Gastrocnemius medialis (tissue), 4 donors: Measurements from ENCODE around the gene ATF1. TPM values are rescaled to one million over a fixed set of nuclear protein-coding genes. Genes with fewer than 3 reads are reported as not detected.
"Not testable (repeated sequence)": the region's sequence is repeated elsewhere in the genome, so short reads cannot be mapped to it uniquely, and the experiment has no call there.

Source experiments
- ATAC-seq, 2 donors: fragments of 150-250 bp; one replicate each; pipeline ENCODE4 v1.9.1; 2016
- DNase-seq, 2 donors: peaks; one replicate each; pipeline ENCODE4 v3.0.0-alpha.2; 2019
- H3K27ac ChIP-seq, 4 donors: fragments of 200-600 bp; sonication (generic); 1 replicate in 1 of 4; 2 replicates in 3 of 4; pipeline ENCODE4 v1.5.1; 2016 to 2018; ENCODE audit warnings: mild to moderate bottlenecking in 2 of 4, moderate library complexity in 1 of 4
- H3K27me3 ChIP-seq, 3 donors: fragments of 200-600 bp; sonication (generic) in 2 of 3; 1 replicate in 1 of 3; 2 replicates in 2 of 3; pipeline versions ENCODE4 v1.5.1 to v1.6.0; 2016 to 2019; ENCODE audit warnings: mild to moderate bottlenecking in 1 of 3, moderate library complexity in 1 of 3
- H3K36me3 ChIP-seq, 2 donors: fragments of 200-600 bp; sonication (generic) in 1 of 2; one replicate each; pipeline ENCODE4 v1.5.1; 2017 to 2018
- H3K4me1 ChIP-seq, 2 donors: fragments of 200-600 bp; sonication (generic) in 1 of 2; one replicate each; pipeline ENCODE4 v1.5.1; 2016 to 2017; ENCODE audit warnings: mild to moderate bottlenecking in 2 of 2
- H3K4me3 ChIP-seq, 4 donors: fragments of 200-600 bp; sonication (generic) in 3 of 4; 1 replicate in 1 of 4; 2 replicates in 3 of 4; pipeline ENCODE4 v1.5.1; 2016 to 2019; ENCODE audit warnings: mild to moderate bottlenecking in 2 of 4
- H3K9me3 ChIP-seq, 3 donors: fragments of 200-600 bp; sonication (generic) in 2 of 3; 1 replicate in 1 of 3; 2 replicates in 2 of 3; pipeline ENCODE4 v1.5.1; 2016 to 2019
- CTCF ChIP-seq, 5 experiments: fragments of 450-650 bp in 3 of 5; fragments of 200-600 bp in 2 of 5; sonication (generic) in 2 of 5; IDR thresholded peaks in 4 of 5; conservative IDR thresholded peaks in 1 of 5; 1 replicate in 4 of 5; 2 replicates in 1 of 5; pipeline ENCODE4 v1.5.1; 2016 to 2019; ENCODE audit warnings: antibody characterized with exemption in 5 of 5, mild to moderate bottlenecking in 3 of 5, moderate library complexity in 3 of 5
- POLR2A ChIP-seq, 2 donors: fragments of 450-650 bp; IDR thresholded peaks; one replicate each; pipeline ENCODE4 v1.6.1; 2017; ENCODE audit warnings: antibody characterized with exemption in 2 of 2, mild to moderate bottlenecking in 2 of 2, moderate library complexity in 2 of 2
- in situ Hi-C, 4 donors: fragments of 200-750 bp; cut with MboI; loops; one replicate each; pipeline versions ENCODE4 v1.15.0 to v1.8.0; 2017; ENCODE audit warnings: low sequenced_read_pairs in 4 of 4
- intact Hi-C: fragments of 100-400 bp; cut with DNase I; formaldehyde crosslinking; loops from one replicate; pipeline ENCODE4 v1.15.1; 2023; ENCODE audit warnings: low total_unique reads
- total RNA-seq, 4 donors: library from RNA; depleted of rRNA; stranded (reverse); fragments of >200 nt; gene quantifications; one replicate each; pipeline versions ENCODE4 v1.1.0 to v1.2.3, GENCODE V29; 2016

ATF1 gene
- total RNA-seq, 4 donors from 2014 or later = 16.4 to 44.5 (median 37.5) TPM

GRCh38 chr12:50828886-50829285 is 65.0 kb downstream of the ATF1 start:
- no peak for DNase-seq
- ATAC-seq = no peak
- intact Hi-C loops = no loop called here
- no peaks in the 10 kb centered on the region for H3K36me3 ChIP-seq
- peaks cover 0 to 14% of the 10 kb centered on the region in 2 donors for H3K4me1 ChIP-seq
- H3K27ac ChIP-seq = no peak overlapping the region
- TF ChIP-seq CTCF (IDR thresholded peaks at IDR 0.05 in 4 of 5, conservative IDR thresholded peaks at IDR 0.05 in 1 of 5) = no peak
- no peak for TF ChIP-seq POLR2A (IDR thresholded peaks at IDR 0.05)
- no peaks in the 10 kb centered on the region for H3K9me3 ChIP-seq
- in situ Hi-C loops = loop anchor here (5.0 to 25.0 kb wide), 3 partner anchors 156 to 508 kb away; partner anchors contain the start of gene CELA1 (in 1 of the 4)
- H3K27me3 ChIP-seq = no peaks in the 10 kb centered on the region
- H3K4me3 ChIP-seq = no peak overlapping the region

- intact Hi-C loops, DNase-seq, ATAC-seq, H3K27me3 ChIP-seq, H3K4me1 ChIP-seq, H3K27ac ChIP-seq, H3K4me3 ChIP-seq, H3K9me3 ChIP-seq, H3K36me3 ChIP-seq: not testable (repeated sequence)
- in situ Hi-C loops = loop anchor here in 1 of 4 donors (25.0 kb wide), 1 partner anchor 504 kb away; the partner anchor contains the start of gene CELA1
Measured at GRCh38 chr12:50833801-50834200, 69.9 kb downstream of the ATF1 start.

GRCh38 chr12:50839042-50839441 is 75.1 kb downstream of the ATF1 start:
- Histone ChIP-seq H3K4me3 (no peak overlapping the region), H3K27me3 (no peaks in the 10 kb centered on the region), H3K27ac (no peak overlapping the region), H3K36me3 (no peaks in the 10 kb centered on the region), H3K4me1 (no peaks in the 10 kb centered on the region), H3K9me3 (no peaks in the 10 kb centered on the region)
- in situ Hi-C loops (loop anchor here in 1 of 4 donors (25.0 kb wide), 1 partner anchor 498 kb away; the partner anchor contains the start of gene CELA1), intact Hi-C loops (no loop called here)
- no peak for DNase-seq
- ATAC-seq = no peak
- TF ChIP-seq CTCF (IDR thresholded peaks at IDR 0.05 in 4 of 5, conservative IDR thresholded peaks at IDR 0.05 in 1 of 5) (no peak), POLR2A (IDR thresholded peaks at IDR 0.05) (no peak)

GRCh38 chr12:50840809-50841487 is 77.0 kb downstream of the ATF1 start:
- ATAC-seq (no peak), DNase-seq (no peak)
- in situ Hi-C loops (loop anchor here in 1 of 4 donors (25.0 kb wide), 1 partner anchor 496 kb away; the partner anchor contains the start of gene CELA1), intact Hi-C loops (no loop called here)
- H3K9me3 ChIP-seq = no peaks in the 10 kb centered on the region
- H3K4me3 ChIP-seq = no peak overlapping the region
- no peak overlapping the region for H3K27ac ChIP-seq
- no peaks in the 10 kb centered on the region for H3K36me3 ChIP-seq
- H3K27me3 ChIP-seq = no peaks in the 10 kb centered on the region
- H3K4me1 ChIP-seq = no peaks in the 10 kb centered on the region
- TF ChIP-seq POLR2A (IDR thresholded peaks at IDR 0.05) = no peak
- TF ChIP-seq CTCF (IDR thresholded peaks at IDR 0.05 in 4 of 5, conservative IDR thresholded peaks at IDR 0.05 in 1 of 5) = no peak

- no peaks in the 10 kb centered on the region for H3K36me3 ChIP-seq
- H3K9me3 ChIP-seq = no peaks in the 10 kb centered on the region
- no peak overlapping the region for H3K27ac ChIP-seq
- H3K27me3 ChIP-seq = no peaks in the 10 kb centered on the region
- intact Hi-C loops (no loop called here), in situ Hi-C loops (loop anchor here in 1 of 4 donors (25.0 kb wide), 1 partner anchor 495 kb away; the partner anchor contains the start of gene CELA1)
- DNase-seq (no peak), ATAC-seq (no peak)
- TF ChIP-seq CTCF (IDR thresholded peaks at IDR 0.05 in 4 of 5, conservative IDR thresholded peaks at IDR 0.05 in 1 of 5) (no peak), POLR2A (IDR thresholded peaks at IDR 0.05) (no peak)
- H3K4me1 ChIP-seq = no peaks in the 10 kb centered on the region
- H3K4me3 ChIP-seq = no peak overlapping the region
Measured at GRCh38 chr12:50841716-50842531, 78.0 kb downstream of the ATF1 start.
